ENCODE results near the gene MKRN2OS.

MKRN2OS gene

DNA sequence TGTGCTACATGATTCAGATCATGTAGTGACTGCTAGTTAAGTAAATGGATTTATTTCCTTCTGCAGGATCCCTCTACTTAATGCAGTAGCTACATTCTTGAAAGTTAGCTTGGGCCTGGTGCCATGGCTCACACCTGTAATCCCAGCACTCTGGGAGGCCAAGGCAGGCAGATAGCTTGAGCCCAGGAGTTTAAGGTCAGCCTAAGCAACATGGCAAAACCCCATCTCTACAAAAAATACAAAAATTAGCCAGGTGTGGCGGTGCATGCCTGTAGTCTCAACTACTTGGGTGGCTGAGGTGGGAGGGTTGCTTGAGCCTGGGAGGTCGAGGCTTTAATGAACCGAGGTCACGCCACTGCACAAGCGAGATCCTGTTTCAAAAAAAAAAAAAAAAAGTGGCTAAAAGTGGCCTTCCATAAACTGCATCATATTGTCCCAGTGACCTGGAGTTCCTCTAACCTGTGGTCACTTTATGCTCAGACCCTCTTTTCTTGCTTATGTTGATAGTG lies 39.0 kb downstream of the MKRN2OS start:
- peaks cover 16 to 81% of the 10 kb centered on the region in 2 donors for H3K36me3 ChIP-seq (replicated peaks in 1 of 2; ENCODE audit: control insufficient read depth in 2 of 2, insufficient read depth in 2 of 2, low read length in 2 of 2)
- H2AK5ac ChIP-seq (ENCODE audit: low read depth, low read length): no peak overlapping the region
- no peak overlapping the region for H3K4me2 ChIP-seq (ENCODE audit: insufficient read depth, low read length, poor library complexity, severe bottlenecking)
- no peak overlapping the region for H3K9ac ChIP-seq (ENCODE audit: low read depth, low read length, poor library complexity)
- H3K14ac ChIP-seq (ENCODE audit: low read length): no peak overlapping the region
- H3K9me3 ChIP-seq (replicated peaks in 1 of 2; ENCODE audit: control insufficient read depth in 2 of 2, insufficient read depth in 1 of 2, low read depth in 1 of 2, low read length in 2 of 2): peaks cover 0 to 2% of the 10 kb centered on the region in 2 donors
- H2BK15ac ChIP-seq (ENCODE audit: low read length): no peak overlapping the region
- WGBS, 2 donors (ENCODE audit: extremely low coverage in 2 of 2, insufficient read length in 2 of 2, insufficient replicate concordance in 1 of 2): no CpG with 5 or more reads among the region's 5 CpGs
- H2AFZ ChIP-seq (ENCODE audit: low read length): no peak overlapping the region
- no peak overlapping the region for H4K91ac ChIP-seq (ENCODE audit: low read depth, low read length, poor library complexity)
- no peak overlapping the region for H3K4ac ChIP-seq (ENCODE audit: low read length)
- H4K8ac ChIP-seq (ENCODE audit: low read depth, low read length): no peak overlapping the region
- no peak for DNase-seq (ENCODE audit: low spot score)
- no peak overlapping the region for H3K18ac ChIP-seq (ENCODE audit: low read length)
- H3K4me3 ChIP-seq (ENCODE audit: low read length in 2 of 2): no peak overlapping the region
- no peak overlapping the region for H3K23ac ChIP-seq (ENCODE audit: low read depth, low read length, poor library complexity)
- no peak overlapping the region for H2BK12ac ChIP-seq (ENCODE audit: low read length)
- no peak overlapping the region for H2BK5ac ChIP-seq (ENCODE audit: low read length)
- no peaks in the 10 kb centered on the region for H3K27me3 ChIP-seq (ENCODE audit: control insufficient read depth in 3 of 3, insufficient read depth in 3 of 3, low read depth in 1 of 3, low read length in 3 of 3)
- no peaks in the 10 kb centered on the region for H3K79me1 ChIP-seq (ENCODE audit: low read depth, low read length)
- H3K27ac ChIP-seq (replicated peaks; ENCODE audit: low read length): no peak overlapping the region
- H3K4me1 ChIP-seq (ENCODE audit: control insufficient read depth in 2 of 2, insufficient read depth in 1 of 2, low read depth in 1 of 2, low read length in 2 of 2): peaks cover 0 to 11% of the 10 kb centered on the region in 2 donors
- no peak overlapping the region for H2BK120ac ChIP-seq (ENCODE audit: low read depth, low read length)

DNA sequence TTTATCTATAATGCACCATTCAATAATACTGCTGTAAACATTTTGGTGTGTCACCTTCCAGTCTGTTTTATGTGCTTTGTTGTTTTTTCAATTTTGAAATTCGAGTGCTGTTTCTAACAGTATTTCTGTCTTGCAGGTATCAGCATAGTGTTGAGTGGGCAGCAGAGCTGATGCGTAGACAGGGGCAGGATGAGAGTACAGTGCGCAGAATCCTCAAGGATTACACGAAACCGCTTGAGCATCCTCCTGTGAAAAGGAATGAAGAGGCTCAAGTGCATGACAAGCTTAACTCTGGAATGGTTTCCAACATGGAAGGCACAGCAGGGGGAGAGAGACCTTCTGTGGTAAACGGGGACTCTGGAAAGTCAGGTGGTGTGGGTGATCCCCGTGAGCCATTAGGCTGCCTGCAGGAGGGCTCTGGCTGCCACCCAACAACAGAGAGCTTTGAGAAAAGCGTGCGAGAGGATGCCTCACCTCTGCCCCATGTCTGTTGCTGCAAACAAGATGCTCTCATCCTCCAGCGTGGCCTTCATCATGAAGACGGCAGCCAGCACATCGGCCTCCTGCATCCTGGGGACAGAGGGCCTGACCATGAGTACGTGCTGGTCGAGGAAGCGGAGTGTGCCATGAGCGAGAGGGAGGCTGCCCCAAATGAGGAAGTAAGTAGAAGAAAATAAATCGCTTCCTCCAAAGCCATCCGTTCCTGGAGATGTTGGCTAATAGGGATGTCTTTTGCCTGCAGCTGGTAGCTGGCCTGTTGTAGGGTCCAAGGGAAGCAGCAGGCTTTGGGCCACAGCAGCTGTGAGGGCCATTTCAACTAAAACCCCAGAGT lies 42.0 kb downstream of the MKRN2OS start:
- Histone ChIP-seq H3K4me3 (ENCODE audit: low read length in 2 of 2) (no peak overlapping the region), H2BK12ac (ENCODE audit: low read length) (no peak overlapping the region), H4K91ac (ENCODE audit: low read depth, low read length, poor library complexity) (no peak overlapping the region), H3K27ac (replicated peaks; ENCODE audit: low read length) (no peak overlapping the region), H3K4ac (ENCODE audit: low read length) (no peak overlapping the region), H3K4me2 (ENCODE audit: insufficient read depth, low read length, poor library complexity, severe bottlenecking) (no peak overlapping the region), H2AFZ (ENCODE audit: low read length) (no peak overlapping the region), H3K9ac (ENCODE audit: low read depth, low read length, poor library complexity) (no peak overlapping the region), H3K23ac (ENCODE audit: low read depth, low read length, poor library complexity) (no peak overlapping the region), H3K14ac (ENCODE audit: low read length) (no peak overlapping the region), H3K4me1 (ENCODE audit: control insufficient read depth in 2 of 2, insufficient read depth in 1 of 2, low read depth in 1 of 2, low read length in 2 of 2) (peaks cover 0 to 4% of the 10 kb centered on the region in 2 donors), H2BK5ac (ENCODE audit: low read length) (no peak overlapping the region), H3K79me1 (ENCODE audit: low read depth, low read length) (no peaks in the 10 kb centered on the region), H3K18ac (ENCODE audit: low read length) (no peak overlapping the region), H4K8ac (ENCODE audit: low read depth, low read length) (no peak overlapping the region), H3K9me3 (replicated peaks in 1 of 2; ENCODE audit: control insufficient read depth in 2 of 2, insufficient read depth in 1 of 2, low read depth in 1 of 2, low read length in 2 of 2) (peaks cover 0 to 2% of the 10 kb centered on the region in 2 donors), H2BK120ac (ENCODE audit: low read depth, low read length) (no peak overlapping the region), H2BK15ac (ENCODE audit: low read length) (no peak overlapping the region), H3K36me3 (replicated peaks in 1 of 2; ENCODE audit: control insufficient read depth in 2 of 2, insufficient read depth in 2 of 2, low read length in 2 of 2) (peaks cover 36 to 91% of the 10 kb centered on the region in 2 donors), H3K27me3 (ENCODE audit: control insufficient read depth in 3 of 3, insufficient read depth in 3 of 3, low read depth in 1 of 3, low read length in 3 of 3) (no peaks in the 10 kb centered on the region), H2AK5ac (ENCODE audit: low read depth, low read length) (no peak overlapping the region)
- DNase-seq (ENCODE audit: low spot score): no peak
- no CpG with 5 or more reads among the region's 18 CpGs for WGBS, 2 donors (ENCODE audit: extremely low coverage in 2 of 2, insufficient read length in 2 of 2, insufficient replicate concordance in 1 of 2)

DNA sequence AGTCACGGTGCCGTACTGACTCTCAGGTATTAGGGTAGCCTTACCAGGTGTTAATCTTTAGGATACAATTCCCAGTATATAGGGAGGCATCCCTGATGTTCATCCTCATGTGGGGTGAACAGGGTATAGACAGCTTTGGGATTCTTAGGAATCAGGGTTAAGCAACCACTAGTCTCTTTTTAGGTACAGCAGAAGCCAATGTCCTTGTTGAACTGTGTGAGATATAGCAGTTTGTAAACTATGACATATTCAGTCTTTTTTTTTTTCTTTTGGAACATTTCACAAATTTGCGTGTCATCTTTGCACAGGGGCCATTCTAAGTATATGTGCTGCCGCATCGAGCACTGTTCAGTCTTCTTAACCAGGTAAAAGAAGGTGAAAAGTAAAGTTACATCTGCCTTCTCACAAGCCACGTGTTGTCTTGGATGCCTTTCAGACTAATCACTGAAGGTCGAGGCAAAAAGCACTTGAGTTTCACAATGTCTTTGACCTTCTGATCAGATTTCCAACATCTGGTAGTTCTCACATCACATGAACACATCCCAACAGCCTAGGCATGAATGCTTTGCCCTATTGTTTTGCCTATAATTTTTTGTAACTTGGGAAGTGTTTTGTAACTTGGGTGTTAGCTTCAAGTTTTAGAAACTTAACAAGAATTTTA lies 43.8 kb downstream of the MKRN2OS start:
- no CpG with 5 or more reads among the region's 7 CpGs for WGBS, 2 donors (ENCODE audit: extremely low coverage in 2 of 2, insufficient read length in 2 of 2, insufficient replicate concordance in 1 of 2)

DNA sequence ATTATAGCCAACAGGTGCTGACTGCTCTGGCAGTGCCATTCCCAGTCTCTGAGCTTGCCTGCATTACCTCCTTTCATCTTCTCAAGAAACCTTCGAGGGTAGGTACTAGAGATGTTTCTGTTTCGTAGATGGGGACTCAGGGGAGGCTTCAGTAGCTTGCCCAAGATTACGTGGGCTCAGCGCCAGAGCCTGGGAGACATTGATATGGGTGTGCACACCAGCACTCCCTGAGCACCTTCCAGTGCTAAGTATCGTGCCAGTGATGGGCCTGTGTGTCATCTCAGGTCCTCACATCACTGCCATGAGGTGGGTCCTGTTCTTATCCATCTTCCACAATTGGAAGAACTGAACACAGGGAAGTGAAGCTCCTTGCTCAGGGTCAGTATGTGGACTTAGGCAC lies 45.8 kb downstream of the MKRN2OS start:
- Histone ChIP-seq H3K4me3 (ENCODE audit: low read length in 2 of 2) (no peak overlapping the region), H2BK15ac (ENCODE audit: low read length) (no peak overlapping the region), H3K4me2 (ENCODE audit: insufficient read depth, low read length, poor library complexity, severe bottlenecking) (no peak overlapping the region), H2BK5ac (ENCODE audit: low read length) (no peak overlapping the region), H2AK5ac (ENCODE audit: low read depth, low read length) (no peak overlapping the region), H3K27me3 (ENCODE audit: control insufficient read depth in 3 of 3, insufficient read depth in 3 of 3, low read depth in 1 of 3, low read length in 3 of 3) (no peaks in the 10 kb centered on the region), H3K9ac (ENCODE audit: low read depth, low read length, poor library complexity) (no peak overlapping the region), H3K23ac (ENCODE audit: low read depth, low read length, poor library complexity) (no peak overlapping the region), H3K18ac (ENCODE audit: low read length) (no peak overlapping the region), H3K4me1 (ENCODE audit: control insufficient read depth in 2 of 2, insufficient read depth in 1 of 2, low read depth in 1 of 2, low read length in 2 of 2) (no peaks in the 10 kb centered on the region), H4K8ac (ENCODE audit: low read depth, low read length) (no peak overlapping the region), H3K4ac (ENCODE audit: low read length) (no peak overlapping the region), H2AFZ (ENCODE audit: low read length) (no peak overlapping the region), H4K91ac (ENCODE audit: low read depth, low read length, poor library complexity) (no peak overlapping the region), H3K14ac (ENCODE audit: low read length) (no peak overlapping the region), H2BK120ac (ENCODE audit: low read depth, low read length) (no peak overlapping the region), H2BK12ac (ENCODE audit: low read length) (no peak overlapping the region), H3K36me3 (replicated peaks in 1 of 2; ENCODE audit: control insufficient read depth in 2 of 2, insufficient read depth in 2 of 2, low read length in 2 of 2) (peaks cover 51 to 95% of the 10 kb centered on the region in 2 donors), H3K9me3 (replicated peaks in 1 of 2; ENCODE audit: control insufficient read depth in 2 of 2, insufficient read depth in 1 of 2, low read depth in 1 of 2, low read length in 2 of 2) (peaks cover 0 to 2% of the 10 kb centered on the region in 2 donors), H3K27ac (replicated peaks; ENCODE audit: low read length) (no peak overlapping the region), H3K79me1 (ENCODE audit: low read depth, low read length) (peaks cover 4% of the 10 kb centered on the region)
- WGBS, 2 donors (ENCODE audit: extremely low coverage in 2 of 2, insufficient read length in 2 of 2, insufficient replicate concordance in 1 of 2): no CpG with 5 or more reads among the region's 5 CpGs
- DNase-seq (ENCODE audit: low spot score): no peak

More for the DNA sequence above, 43.8 kb downstream of the MKRN2OS start:
- no peak overlapping the region for H2BK5ac ChIP-seq (ENCODE audit: low read length)
- no peak overlapping the region for H3K27ac ChIP-seq (replicated peaks; ENCODE audit: low read length)
- H3K4me3 ChIP-seq (ENCODE audit: low read length in 2 of 2): no peak overlapping the region
- peaks cover 2% of the 10 kb centered on the region for H3K79me1 ChIP-seq (ENCODE audit: low read depth, low read length)
- no peak for DNase-seq (ENCODE audit: low spot score)
- H3K27me3 ChIP-seq (ENCODE audit: control insufficient read depth in 3 of 3, insufficient read depth in 3 of 3, low read depth in 1 of 3, low read length in 3 of 3): no peaks in the 10 kb centered on the region
- no peak overlapping the region for H2BK12ac ChIP-seq (ENCODE audit: low read length)
- no peak overlapping the region for H4K91ac ChIP-seq (ENCODE audit: low read depth, low read length, poor library complexity)
- H3K4me2 ChIP-seq (ENCODE audit: insufficient read depth, low read length, poor library complexity, severe bottlenecking): no peak overlapping the region
- no peak overlapping the region for H3K18ac ChIP-seq (ENCODE audit: low read length)
- H2AK5ac ChIP-seq (ENCODE audit: low read depth, low read length): no peak overlapping the region
- H3K36me3 ChIP-seq (replicated peaks in 1 of 2; ENCODE audit: control insufficient read depth in 2 of 2, insufficient read depth in 2 of 2, low read length in 2 of 2): peaks cover 44 to 96% of the 10 kb centered on the region in 2 donors
- H3K23ac ChIP-seq (ENCODE audit: low read depth, low read length, poor library complexity): no peak overlapping the region
- no peak overlapping the region for H2AFZ ChIP-seq (ENCODE audit: low read length)
- no peak overlapping the region for H2BK15ac ChIP-seq (ENCODE audit: low read length)
- H2BK120ac ChIP-seq (ENCODE audit: low read depth, low read length): no peak overlapping the region
- H3K9ac ChIP-seq (ENCODE audit: low read depth, low read length, poor library complexity): no peak overlapping the region
- no peaks in the 10 kb centered on the region for H3K4me1 ChIP-seq (ENCODE audit: control insufficient read depth in 2 of 2, insufficient read depth in 1 of 2, low read depth in 1 of 2, low read length in 2 of 2)
- no peak overlapping the region for H4K8ac ChIP-seq (ENCODE audit: low read depth, low read length)
- no peak overlapping the region for H3K14ac ChIP-seq (ENCODE audit: low read length)
- no peak overlapping the region for H3K4ac ChIP-seq (ENCODE audit: low read length)
- H3K9me3 ChIP-seq (replicated peaks in 1 of 2; ENCODE audit: control insufficient read depth in 2 of 2, insufficient read depth in 1 of 2, low read depth in 1 of 2, low read length in 2 of 2): peaks cover 0 to 2% of the 10 kb centered on the region in 2 donors
